ENCODE data around the gene DYRK3.

Gene DYRK3

DNA sequence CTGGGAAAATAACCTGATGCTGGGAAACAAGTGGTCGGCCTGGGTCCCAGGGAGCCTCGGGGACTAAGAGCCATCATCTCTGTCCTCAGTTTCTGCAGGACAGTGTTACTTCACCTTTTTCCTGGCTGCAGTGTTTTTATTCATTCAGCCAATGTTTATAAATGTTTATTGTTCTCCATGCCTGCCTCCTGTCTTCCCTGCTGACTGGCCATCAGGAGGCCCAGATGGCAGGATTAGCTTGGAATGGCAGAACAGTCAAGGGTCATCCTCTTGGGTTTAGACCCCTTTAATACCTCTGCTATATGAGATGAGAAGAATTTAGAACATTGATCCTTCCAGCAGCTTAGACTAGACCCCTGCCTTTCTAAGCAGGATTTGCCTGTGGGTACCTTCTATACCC, 62.7 kb downstream of the DYRK3 start:
- DNase-seq (ENCODE audit: insufficient read length) (no peak), FAIRE-seq (no peak)
- TF ChIP-seq POLR2A (IDR thresholded peaks at IDR 0.05; ENCODE audit: low read depth, low read length) (no peak), POLR2AphosphoS5 (IDR thresholded peaks at IDR 0.05; ENCODE audit: low read depth, low read length) (no peak), TAF1 (IDR thresholded peaks at IDR 0.05; ENCODE audit: borderline replicate concordance, low read depth, low read length) (no peak)
